PFSK-1 (cell line): ENCODE data around the gene TPK1.

Experiments used
- FOXP2 ChIP-seq: optimal IDR thresholded peaks from 2 replicates; pipeline ENCODE3; 2011; ENCODE audit warnings: borderline replicate concordance, control low read depth, inconsistent platforms; ENCODE audit not compliant: insufficient read depth; ENCODE audit errors: extremely low read length, extremely low read depth
- POLR2AphosphoS5 ChIP-seq: IDR thresholded peaks from 2 replicates; pipeline ENCODE4 v1.6.1; 2012; ENCODE audit warnings: low read depth, mild to moderate bottlenecking, control low read depth, low read length, moderate library complexity
- SIN3A ChIP-seq: IDR thresholded peaks from 2 replicates; pipeline ENCODE4 v1.6.1; 2012; ENCODE audit warnings: mild to moderate bottlenecking, low read length, moderate library complexity, borderline replicate concordance; ENCODE audit not compliant: insufficient read depth
- TAF1 ChIP-seq: IDR thresholded peaks from 2 replicates; pipeline ENCODE4 v1.6.1; 2012; ENCODE audit warnings: low read length, control low read depth, borderline replicate concordance; ENCODE audit not compliant: insufficient read depth
- TF ChIP-seq, protein P1 (sequence below), 2 experiments: IDR thresholded peaks; 2 replicates each; pipeline versions ENCODE4 v1.6.1 to v1.8.0; 2011 to 2012; ENCODE audit warnings: low read depth in 2 of 2, low read length in 2 of 2, control low read depth in 1 of 2, inconsistent platforms in 1 of 2, mild to moderate bottlenecking in 1 of 2, moderate library complexity in 1 of 2; ENCODE audit not compliant: insufficient read depth in 1 of 2

GRCh38 chr7:144784441-144784840 is 51.4 kb downstream of the TPK1 start:
- TF ChIP-seq POLR2AphosphoS5: no peak
- TF ChIP-seq, protein P1, sequence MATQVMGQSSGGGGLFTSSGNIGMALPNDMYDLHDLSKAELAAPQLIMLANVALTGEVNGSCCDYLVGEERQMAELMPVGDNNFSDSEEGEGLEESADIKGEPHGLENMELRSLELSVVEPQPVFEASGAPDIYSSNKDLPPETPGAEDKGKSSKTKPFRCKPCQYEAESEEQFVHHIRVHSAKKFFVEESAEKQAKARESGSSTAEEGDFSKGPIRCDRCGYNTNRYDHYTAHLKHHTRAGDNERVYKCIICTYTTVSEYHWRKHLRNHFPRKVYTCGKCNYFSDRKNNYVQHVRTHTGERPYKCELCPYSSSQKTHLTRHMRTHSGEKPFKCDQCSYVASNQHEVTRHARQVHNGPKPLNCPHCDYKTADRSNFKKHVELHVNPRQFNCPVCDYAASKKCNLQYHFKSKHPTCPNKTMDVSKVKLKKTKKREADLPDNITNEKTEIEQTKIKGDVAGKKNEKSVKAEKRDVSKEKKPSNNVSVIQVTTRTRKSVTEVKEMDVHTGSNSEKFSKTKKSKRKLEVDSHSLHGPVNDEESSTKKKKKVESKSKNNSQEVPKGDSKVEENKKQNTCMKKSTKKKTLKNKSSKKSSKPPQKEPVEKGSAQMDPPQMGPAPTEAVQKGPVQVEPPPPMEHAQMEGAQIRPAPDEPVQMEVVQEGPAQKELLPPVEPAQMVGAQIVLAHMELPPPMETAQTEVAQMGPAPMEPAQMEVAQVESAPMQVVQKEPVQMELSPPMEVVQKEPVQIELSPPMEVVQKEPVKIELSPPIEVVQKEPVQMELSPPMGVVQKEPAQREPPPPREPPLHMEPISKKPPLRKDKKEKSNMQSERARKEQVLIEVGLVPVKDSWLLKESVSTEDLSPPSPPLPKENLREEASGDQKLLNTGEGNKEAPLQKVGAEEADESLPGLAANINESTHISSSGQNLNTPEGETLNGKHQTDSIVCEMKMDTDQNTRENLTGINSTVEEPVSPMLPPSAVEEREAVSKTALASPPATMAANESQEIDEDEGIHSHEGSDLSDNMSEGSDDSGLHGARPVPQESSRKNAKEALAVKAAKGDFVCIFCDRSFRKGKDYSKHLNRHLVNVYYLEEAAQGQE (IDR thresholded peaks at IDR 0.05; ENCODE audit: insufficient read depth in 1 of 2, low read depth in 2 of 2, low read length in 2 of 2): no peak
- no peak for TF ChIP-seq TAF1
- TF ChIP-seq SIN3A: no peak
- TF ChIP-seq FOXP2: no peak
